ENCODE measurements around the gene PSD4.

Gene PSD4

GRCh38 chr2:113169586-113169985 lies 4.2 kb upstream of the PSD4 start:
- no peak for DNase-seq

- no peak for DNase-seq
These were observed 2.3 kb upstream of the PSD4 start for GRCh38 chr2:113171334-113172075.

DNA sequence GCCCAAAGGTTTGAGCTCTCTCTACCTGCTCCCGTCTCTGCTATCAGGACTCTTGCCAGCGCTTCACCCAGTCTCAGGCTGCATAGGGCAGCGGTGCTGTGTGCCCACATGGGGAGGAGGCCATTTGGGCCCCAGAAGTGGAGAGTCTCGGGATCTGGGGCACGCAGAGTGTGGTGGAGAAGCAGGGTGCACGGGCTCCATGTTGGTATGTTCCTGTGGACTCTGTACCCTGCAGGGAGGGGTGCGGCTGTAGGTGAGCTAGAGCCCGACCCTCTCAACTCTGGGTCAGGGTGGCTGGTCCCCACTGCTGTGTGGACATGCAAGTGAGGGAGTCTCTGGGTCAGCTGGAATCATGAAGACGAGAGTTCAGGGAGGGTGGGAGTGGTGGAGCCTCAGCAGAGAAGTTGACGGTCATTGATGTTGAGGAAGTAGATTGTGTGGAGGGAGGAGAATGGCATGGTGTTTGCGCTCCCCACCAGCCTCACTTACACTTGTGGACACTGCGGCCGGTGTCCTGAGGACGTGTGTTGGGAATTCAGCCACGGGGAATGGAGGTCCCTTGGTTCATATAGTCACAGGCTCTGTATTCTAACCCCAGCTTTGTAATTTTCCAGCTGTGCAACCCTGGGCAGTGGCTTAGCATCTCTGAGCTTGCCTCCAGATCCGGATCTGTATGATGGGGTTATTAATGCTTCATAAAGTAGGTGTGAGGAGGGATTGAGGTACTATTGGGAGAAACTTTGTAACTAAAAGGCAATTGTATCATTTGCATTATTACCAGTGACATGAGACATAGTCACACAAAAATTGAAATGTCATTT lies 840 bp upstream of the PSD4 start:
- DNase-seq: no peak

DNA sequence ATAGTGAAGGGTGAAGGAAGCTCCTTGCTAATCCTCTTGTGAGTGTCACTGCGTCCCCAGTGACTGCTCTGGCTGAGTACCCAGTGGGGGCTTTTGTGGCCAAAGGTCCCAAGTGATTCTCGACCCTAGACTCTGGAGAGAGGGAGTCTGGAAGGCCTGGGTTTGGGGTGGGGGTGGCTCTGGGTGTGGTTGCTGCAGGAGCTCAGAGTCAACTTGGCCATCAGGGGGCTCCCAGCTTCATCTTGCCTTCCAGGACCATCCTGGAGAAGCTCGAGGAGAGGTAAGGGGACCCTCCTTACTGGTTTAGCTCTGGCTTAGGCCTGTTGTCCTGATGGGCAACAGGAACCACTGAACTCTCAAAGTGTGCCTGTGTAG lies 592 bp downstream of the PSD4 start:
- DNase-seq: no peak

DNA sequence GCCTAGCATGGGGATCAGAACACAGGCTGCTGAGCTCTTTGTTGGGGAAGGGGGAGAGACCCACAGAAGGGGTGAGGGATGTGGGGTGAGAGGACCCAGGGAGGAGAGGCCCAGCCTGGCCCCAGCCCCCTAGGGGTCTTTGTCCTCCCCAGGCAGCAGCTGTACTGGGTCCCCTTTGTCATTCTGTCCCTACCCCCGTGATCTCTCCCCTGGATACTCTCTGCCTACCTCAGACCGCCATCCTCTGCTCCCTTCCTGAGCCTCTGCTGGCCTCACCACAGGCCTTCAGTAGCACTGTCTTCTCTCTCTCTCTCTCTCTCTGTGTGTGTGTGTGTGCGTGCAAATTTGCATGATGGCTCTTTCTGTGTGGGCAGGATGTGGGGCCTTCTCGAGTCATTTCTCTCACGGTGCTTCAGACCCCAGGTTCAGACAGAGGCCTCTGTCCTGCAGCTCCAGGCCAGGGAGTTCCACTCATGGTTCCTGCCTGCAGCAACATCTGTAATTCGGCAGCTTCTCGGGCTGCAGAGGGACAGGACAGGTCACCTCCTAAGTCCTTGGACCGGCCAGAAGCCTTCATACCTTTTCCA lies 1.4 kb downstream of the PSD4 start:
- DNase-seq: no peak

DNA sequence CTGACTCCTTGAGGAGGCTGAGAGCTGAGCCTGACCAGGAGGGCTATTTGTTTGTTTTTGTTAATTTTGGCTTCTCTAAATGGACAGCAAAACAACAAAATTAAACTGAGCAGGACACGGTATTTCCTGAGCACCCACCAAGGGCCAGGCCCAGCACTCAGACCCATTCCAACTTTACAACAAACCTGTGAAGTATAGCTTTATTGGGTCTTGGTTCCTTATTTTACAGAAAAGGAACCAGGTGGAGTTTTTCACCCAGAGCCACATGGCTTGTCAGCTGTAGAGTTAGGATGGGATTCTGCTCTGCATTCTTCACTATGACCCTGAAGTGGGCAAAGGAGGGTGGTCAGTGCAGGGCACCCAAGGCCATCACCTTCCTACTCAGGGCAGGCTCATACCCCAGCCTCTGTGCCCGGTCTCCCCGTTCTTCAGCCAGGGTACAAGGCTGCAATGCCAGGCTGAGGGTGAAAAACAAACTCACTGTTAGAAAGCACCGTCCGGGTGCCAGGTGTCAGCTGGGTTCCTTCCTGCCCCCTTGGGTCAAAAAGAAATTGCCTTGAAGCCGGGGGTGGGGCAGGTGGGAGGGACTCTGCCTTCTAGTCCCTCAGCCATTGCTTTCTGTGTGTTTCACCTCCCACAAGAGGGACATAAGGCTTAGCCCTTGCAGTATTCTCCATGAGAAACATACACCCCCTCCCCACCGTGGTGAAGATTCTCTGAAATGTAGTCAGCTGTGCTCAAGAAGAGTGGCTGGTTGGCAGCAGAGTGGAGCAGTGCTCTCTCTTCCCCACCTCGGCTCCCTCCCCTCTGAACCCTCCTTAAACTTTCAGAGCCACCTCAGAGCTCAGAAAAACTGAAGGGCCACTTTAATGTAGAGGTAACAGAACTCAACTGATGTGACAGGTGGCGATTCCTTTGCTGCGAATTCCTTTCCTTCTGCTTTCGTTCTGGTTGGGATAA lies 2.2 kb downstream of the PSD4 start:
- no peak for DNase-seq

GRCh38 chr2:113176696-113177355 lies 3.1 kb downstream of the PSD4 start:
- no peak for DNase-seq

- DNase-seq: no peak
These were observed 4.4 kb downstream of the PSD4 start for GRCh38 chr2:113178069-113178746.

DNA sequence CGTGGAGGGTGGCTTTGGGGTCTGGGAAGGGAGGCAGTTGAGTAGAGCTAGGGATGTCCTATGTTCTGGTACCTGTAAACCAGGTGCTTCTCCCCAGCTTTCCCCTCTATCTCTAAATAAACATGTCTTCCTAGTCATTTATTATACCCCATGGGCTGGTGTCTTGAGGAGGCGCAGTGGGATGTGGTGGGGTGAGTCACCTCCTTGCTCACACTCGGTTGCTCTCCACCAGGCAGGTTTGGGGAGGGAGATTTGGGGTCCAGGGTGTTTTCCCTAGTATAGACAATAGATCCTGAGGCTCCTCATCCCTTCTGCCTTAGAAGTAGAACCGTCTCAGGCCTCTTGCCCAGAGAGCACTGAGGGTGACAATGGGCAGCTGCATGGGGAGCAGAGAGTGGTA lies 5.1 kb downstream of the PSD4 start:
- DNase-seq: no peak

DNA sequence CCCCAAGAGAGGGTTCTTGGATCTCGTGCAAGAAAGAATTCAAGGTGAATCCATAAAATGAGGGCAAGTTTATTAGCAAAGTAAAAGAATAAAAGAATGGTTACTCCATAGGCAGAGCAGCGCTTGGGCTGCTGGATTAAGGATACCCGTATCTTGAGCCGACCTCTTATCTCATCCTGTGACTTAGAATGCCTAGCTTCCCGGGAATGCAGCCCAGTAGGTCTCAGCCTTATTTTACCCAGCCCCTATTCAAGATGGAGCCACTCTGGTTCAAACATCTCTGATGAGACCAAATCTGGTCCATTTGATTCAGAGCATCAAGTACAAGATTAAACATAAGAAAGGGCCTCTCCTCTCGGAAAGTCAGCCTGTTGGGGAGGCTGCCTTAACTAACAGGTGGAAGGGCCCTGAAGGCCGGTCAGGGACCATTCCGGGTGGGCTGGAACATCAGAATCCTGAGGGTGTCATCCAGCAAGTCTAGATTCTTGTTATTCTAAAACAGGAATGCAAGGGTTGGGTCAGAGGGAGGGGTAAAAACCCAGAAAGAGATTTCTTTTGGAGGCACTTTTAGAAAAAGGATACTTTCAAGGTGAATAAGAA lies 5.8 kb downstream of the PSD4 start:
- no peak for DNase-seq

- DNase-seq: no peak
These were observed 6.6 kb downstream of the PSD4 start for GRCh38 chr2:113180131-113180946.

DNA sequence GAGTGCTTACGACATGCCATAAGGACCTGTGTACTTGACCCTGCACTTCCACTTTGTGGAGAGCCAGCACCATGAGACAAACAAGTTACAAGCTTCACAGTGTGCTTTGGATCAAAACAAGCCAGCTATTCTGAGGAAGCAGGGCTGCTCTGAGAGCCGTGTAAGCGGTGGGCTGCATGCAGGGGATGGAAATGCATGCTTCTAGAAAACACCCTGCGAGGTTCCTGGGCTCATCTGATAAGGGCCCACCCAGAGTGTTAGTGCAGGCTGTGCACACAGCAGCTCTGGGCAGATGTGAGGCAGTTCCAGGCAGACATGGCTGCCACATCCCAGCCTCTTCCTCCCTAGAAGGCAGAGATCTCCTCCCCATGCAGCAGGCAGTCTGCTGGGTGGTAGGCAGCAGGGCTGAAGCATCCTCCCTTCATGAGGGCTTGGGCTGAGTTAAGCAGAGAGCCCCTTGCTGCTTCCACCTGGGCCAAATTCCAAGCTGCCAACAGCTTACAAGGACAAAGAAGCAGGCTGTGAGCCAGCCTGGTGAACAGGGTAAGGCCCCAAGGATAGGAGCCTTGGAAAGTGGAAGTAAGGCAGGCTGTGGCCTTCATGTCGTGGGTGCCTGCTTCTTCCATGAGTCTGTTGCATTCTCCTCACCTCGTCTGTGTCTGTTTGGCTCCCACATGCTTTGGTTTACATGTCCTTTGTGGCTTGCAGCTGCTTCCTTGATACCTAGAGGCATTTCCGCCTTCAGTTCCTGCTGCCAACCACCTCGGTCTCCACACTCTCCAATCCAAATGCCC lies 7.7 kb downstream of the PSD4 start:
- DNase-seq: no peak

- DNase-seq: no peak
These were observed 8.9 kb downstream of the PSD4 start for GRCh38 chr2:113182471-113183260.

- DNase-seq: no peak
These were observed 9.5 kb downstream of the PSD4 start for GRCh38 chr2:113183264-113183663.

GRCh38 chr2:113183703-113184102 lies 9.9 kb downstream of the PSD4 start:
- no peak for DNase-seq

DNA sequence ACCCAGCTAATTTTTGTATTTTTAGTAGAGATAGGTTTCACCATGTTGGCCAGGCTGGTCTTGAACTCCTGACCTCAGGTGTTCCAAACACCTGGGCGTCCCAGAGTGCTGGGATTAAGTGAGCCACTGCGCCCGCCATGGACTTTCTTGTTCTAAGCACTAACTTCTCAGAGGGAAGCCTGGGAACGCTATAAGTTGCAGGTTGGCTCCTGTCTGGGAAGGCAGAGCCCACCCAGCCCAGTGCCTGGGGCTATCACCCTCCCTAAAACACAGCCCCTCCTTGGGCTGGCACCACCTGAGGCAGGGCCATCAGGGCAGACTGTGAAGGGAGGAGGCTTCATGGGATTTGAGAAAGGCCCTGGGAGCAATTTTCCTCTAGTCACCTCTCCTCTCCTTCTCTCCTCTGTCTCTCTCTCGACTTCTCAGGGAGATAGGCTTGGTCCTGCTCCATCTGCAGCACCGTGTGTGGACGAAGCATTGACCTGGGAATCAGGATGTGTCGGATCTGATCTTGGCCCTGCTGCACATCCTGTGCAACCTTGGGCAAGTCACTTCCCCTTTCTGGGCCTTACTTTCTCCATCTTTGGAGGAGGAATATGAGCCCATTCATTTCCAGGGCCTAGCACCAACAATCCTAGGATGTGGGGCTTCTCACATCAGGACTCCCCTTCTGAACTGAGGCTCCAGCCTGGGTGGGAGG lies 10.9 kb downstream of the PSD4 start:
- no peak for DNase-seq

- DNase-seq: no peak
These were observed 12.1 kb downstream of the PSD4 start for GRCh38 chr2:113185664-113186432.

Data from fibroblast of skin of right quadriceps (primary cell).